Prostate gland (tissue), 2 donors: ENCODE results near the gene DSTN. TPM values are rescaled to one million over a fixed set of nuclear protein-coding genes. Genes with fewer than 3 reads are reported as not detected.

Experiments used
- DNase-seq: peaks from one replicate; pipeline ENCODE4 v3.0.0-alpha.2; 2019; ENCODE audit warnings: low spot score
- H3K27ac ChIP-seq, 2 donors: fragments of 200-600 bp; sonication (generic); 2 replicates each; pipeline ENCODE4 v1.5.1; 2017 to 2019
- H3K27me3 ChIP-seq: fragments of 200-600 bp; sonication (generic); replicated peaks from 2 replicates; pipeline ENCODE4 v1.5.1; 2019; ENCODE audit not compliant: insufficient read depth
- H3K36me3 ChIP-seq, 2 donors: fragments of 200-600 bp; sonication (generic); 1 replicate in 1 of 2; 2 replicates in 1 of 2; pipeline versions ENCODE4 v1.5.1 to v1.8.1; 2017 to 2019
- H3K4me1 ChIP-seq: fragments of 200-600 bp; sonication (generic); replicated peaks from 2 replicates; pipeline ENCODE4 v1.5.1; 2019
- H3K4me3 ChIP-seq, 2 donors: fragments of 200-600 bp; sonication (generic); 2 replicates each; pipeline ENCODE4 v1.5.1; 2017 to 2019
- H3K9me3 ChIP-seq: fragments of 200-600 bp; sonication (generic); 2 replicates; pipeline ENCODE4 v1.5.1; 2017
- CTCF ChIP-seq, 4 experiments: fragments of 200-600 bp in 2 of 4; fragments of 450-650 bp in 2 of 4; sonication (generic) in 2 of 4; IDR thresholded peaks; 1 replicate in 3 of 4; 2 replicates in 1 of 4; pipeline ENCODE4 v1.5.1; 2016 to 2019; ENCODE audit warnings: antibody characterized with exemption in 4 of 4, mild to moderate bottlenecking in 2 of 4, moderate library complexity in 2 of 4
- POLR2A ChIP-seq: fragments of 450-650 bp; IDR thresholded peaks from one replicate; pipeline ENCODE4 v1.6.1; 2016; ENCODE audit warnings: antibody characterized with exemption, mild to moderate bottlenecking
- POLR2AphosphoS5 ChIP-seq: sonication (generic); formaldehyde crosslinking; IDR thresholded peaks from one replicate; pipeline ENCODE4 v1.6.1; 2017; ENCODE audit warnings: antibody characterized with exemption
- WGBS: methylation state at CpG from one replicate; pipeline ENCODE4 v1.1.5; 2018; 5-methylcytosine and 5-hydroxymethylcytosine counted together
- intact Hi-C: fragments of 100-400 bp; cut with DNase I; formaldehyde crosslinking; loops from one replicate; pipeline ENCODE4 v1.14.2; 2022
- total RNA-seq, 2 donors: library from RNA; depleted of rRNA; stranded (reverse); fragments of >200 nt; gene quantifications; one replicate each; pipeline ENCODE4 v1.1.0, GENCODE V29; 2016

DSTN gene
- total RNA-seq, 2 donors from 2014 or later, result 284 to 559 TPM

DNA sequence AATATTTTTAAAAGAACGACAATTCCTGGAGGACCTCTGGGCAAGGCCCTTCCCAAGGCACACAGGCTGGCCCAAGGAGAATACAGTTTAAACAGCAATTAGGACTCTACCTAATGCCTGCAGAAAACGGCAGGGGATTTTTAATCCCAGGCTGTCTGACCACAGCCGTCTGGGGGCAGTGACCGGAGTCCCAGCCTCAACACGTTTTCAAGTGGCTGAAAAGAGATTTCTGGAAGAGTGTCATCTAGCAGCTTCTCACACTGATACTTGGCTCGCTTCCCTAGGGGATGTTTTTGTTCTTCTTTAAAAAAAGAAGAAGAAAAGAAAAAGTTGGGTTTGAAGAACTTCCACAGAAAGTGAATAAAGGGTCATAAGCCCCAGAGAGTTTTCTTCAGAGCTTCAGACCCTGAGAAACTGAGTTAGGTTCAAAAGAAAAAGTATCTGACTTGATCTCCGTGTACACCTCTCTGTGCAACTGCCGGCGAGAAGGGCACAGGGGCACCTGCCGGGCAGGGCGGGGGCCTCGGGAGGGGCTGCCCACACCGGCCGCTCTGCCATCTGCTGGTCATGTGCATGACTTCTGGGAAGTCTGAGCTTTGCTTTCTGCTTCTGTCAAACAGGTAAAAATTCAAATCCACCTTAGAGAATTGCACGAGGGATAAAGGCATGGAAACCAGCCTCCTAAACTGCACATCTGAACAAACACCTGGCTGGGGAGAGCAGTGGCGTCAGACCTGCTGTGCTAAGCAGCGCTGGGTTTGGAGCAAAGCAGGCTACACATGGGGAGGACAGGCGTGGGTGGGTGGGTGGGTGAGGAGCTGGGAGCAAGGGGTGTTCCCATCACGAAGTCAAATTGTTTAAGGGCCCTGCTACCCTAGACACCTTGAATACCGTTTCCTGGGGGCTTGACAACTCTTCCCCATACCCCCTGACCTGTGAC is 79.2 kb downstream of the DSTN start:
- no peak overlapping the region for H3K4me3 ChIP-seq
- WGBS, result 48% methylated on average over 20 of the region's 20 CpGs
- DNase-seq, result no peak
- no peaks in the 10 kb centered on the region for H3K27me3 ChIP-seq
- no peak overlapping the region for H3K27ac ChIP-seq
- no peak for TF ChIP-seq POLR2A
- TF ChIP-seq CTCF (IDR thresholded peaks at IDR 0.05), result peak in 3 of 4 experiments; percentile 21 to 48 (median 35)
- no peaks in the 10 kb centered on the region for H3K36me3 ChIP-seq
- H3K9me3 ChIP-seq, result no peaks in the 10 kb centered on the region
- peaks cover 35% of the 10 kb centered on the region for H3K4me1 ChIP-seq
- intact Hi-C loops, result no loop called here

- Histone ChIP-seq H3K9me3 (no peaks in the 10 kb centered on the region), H3K4me1 (peaks cover 35% of the 10 kb centered on the region), H3K4me3 (no peak overlapping the region), H3K36me3 (no peaks in the 10 kb centered on the region), H3K27me3 (no peaks in the 10 kb centered on the region), H3K27ac (peak overlapping the region in 1 of 2 donors; percentile 2)
- no peak for TF ChIP-seq POLR2A
- TF ChIP-seq CTCF (IDR thresholded peaks at IDR 0.05), result no peak
- no peak for TF ChIP-seq POLR2AphosphoS5
- intact Hi-C loops, result no loop called here
- DNase-seq, result no peak
- WGBS, result 60% methylated on average over 12 of the region's 12 CpGs
These were observed 80.6 kb downstream of the DSTN start for GRCh38 chr20:17650301-17651128.

DNA sequence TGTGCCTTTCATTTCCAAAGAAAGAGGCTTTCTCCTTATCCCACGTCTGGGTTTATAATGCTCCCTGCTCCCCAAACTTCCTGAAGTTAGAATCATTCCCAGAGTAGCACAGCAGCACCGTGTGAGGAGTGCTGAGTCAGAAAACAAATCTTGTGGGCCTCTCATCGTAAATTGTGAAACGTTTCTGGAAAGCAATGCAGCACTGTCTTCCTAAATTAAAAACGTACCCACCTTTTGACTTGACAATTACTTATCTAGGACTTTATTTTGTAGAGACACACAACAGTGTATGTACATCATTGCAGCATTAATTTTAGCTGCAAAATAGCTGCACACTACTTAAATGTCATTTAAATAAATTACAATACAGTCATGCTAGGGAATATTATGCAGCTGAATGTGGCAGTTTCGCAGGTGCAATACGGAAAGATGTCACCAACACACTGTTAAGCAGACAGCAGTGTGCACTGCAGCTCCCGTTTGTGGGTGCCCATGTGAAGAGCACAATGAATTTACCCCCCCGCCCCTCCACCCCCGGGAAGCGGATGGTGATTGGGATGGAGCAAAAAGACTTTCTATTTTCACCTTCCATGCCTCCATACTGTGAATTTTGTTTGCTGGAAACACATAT is 81.4 kb downstream of the DSTN start:
- H3K27me3 ChIP-seq, result no peaks in the 10 kb centered on the region
- DNase-seq, result no peak
- intact Hi-C loops, result no loop called here
- no peak overlapping the region for H3K27ac ChIP-seq
- no peaks in the 10 kb centered on the region for H3K9me3 ChIP-seq
- H3K4me3 ChIP-seq, result no peak overlapping the region
- no peaks in the 10 kb centered on the region for H3K36me3 ChIP-seq
- 39% methylated on average over 11 of the region's 11 CpGs for WGBS
- TF ChIP-seq CTCF (IDR thresholded peaks at IDR 0.05) (no peak), POLR2AphosphoS5 (peak; percentile 35)
- H3K4me1 ChIP-seq, result peaks cover 31% of the 10 kb centered on the region

GRCh38 chr20:17651760-17652388 is 82.0 kb downstream of the DSTN start:
- Histone ChIP-seq H3K27ac (no peak overlapping the region), H3K4me3 (no peak overlapping the region), H3K27me3 (no peaks in the 10 kb centered on the region), H3K36me3 (no peaks in the 10 kb centered on the region), H3K4me1 (peaks cover 25% of the 10 kb centered on the region), H3K9me3 (no peaks in the 10 kb centered on the region)
- TF ChIP-seq POLR2AphosphoS5 (no peak), CTCF (IDR thresholded peaks at IDR 0.05) (peak in 2 of 4 experiments; percentile 28 to 40)
- intact Hi-C loops, result no loop called here
- DNase-seq, result peak; percentile 40
- WGBS, result 29% methylated on average over 2 of the region's 2 CpGs
